Stimulated activated CD8-positive, alpha-beta memory T cell treated with anti-CD3 and anti-CD28 coated beads, Interleukin-15, amount 100 ng/mL, for 48 hours (primary cell): ENCODE measurements around the gene MUCL3.
"Not testable (repeated sequence)": the region's sequence is repeated elsewhere in the genome, so short reads cannot be mapped to it uniquely, and the experiment has no call there.

Source experiments
- DNase-seq, 2 donors: peaks; one replicate each; pipeline ENCODE4 v3.0.0-alpha.2; 2020; ENCODE audit warnings: low read depth in 2 of 2

The MUCL3 gene

GRCh38 chr6:30940361-30940986, at the start of gene MUCL3:
Gene MUCL3, plus strand, starts transcription at chr6:30940973. Its CDS starts 27 bp downstream, at chr6:30941000.
- no peak for DNase-seq

- DNase-seq, result no peak
These were observed 49.4 kb upstream of the MUCL3 start for GRCh38 chr6:30891450-30891723.

- DNase-seq, result no peak
These were observed 48.8 kb upstream of the MUCL3 start for GRCh38 chr6:30891816-30892538.

- DNase-seq, result no peak
These were observed 47.7 kb upstream of the MUCL3 start for GRCh38 chr6:30893001-30893591.

GRCh38 chr6:30893666-30894065, 47.1 kb upstream of the MUCL3 start:
- no peak for DNase-seq

- DNase-seq, result no peak
These were observed 46.4 kb upstream of the MUCL3 start for GRCh38 chr6:30894381-30894780.

GRCh38 chr6:30894935-30895334, 45.8 kb upstream of the MUCL3 start:
- no peak for DNase-seq

GRCh38 chr6:30895343-30895742, 45.4 kb upstream of the MUCL3 start:
- DNase-seq, result no peak

GRCh38 chr6:30896541-30896940, 44.2 kb upstream of the MUCL3 start:
- DNase-seq, result no peak

GRCh38 chr6:30897882-30898281, 42.9 kb upstream of the MUCL3 start:
- DNase-seq, result no peak

GRCh38 chr6:30898750-30899360, 41.9 kb upstream of the MUCL3 start:
- no peak for DNase-seq

- no peak for DNase-seq
These were observed 39.8 kb upstream of the MUCL3 start for GRCh38 chr6:30900863-30901417.

GRCh38 chr6:30901436-30901835, 39.3 kb upstream of the MUCL3 start:
- DNase-seq, result no peak

- not testable (repeated sequence) for DNase-seq
These were observed 38.6 kb upstream of the MUCL3 start for GRCh38 chr6:30902196-30902595.

GRCh38 chr6:30902709-30903108, 38.1 kb upstream of the MUCL3 start:
- no peak for DNase-seq

- no peak for DNase-seq
These were observed 37.5 kb upstream of the MUCL3 start for GRCh38 chr6:30903236-30903635.

- DNase-seq, result not testable (repeated sequence)
These were observed 33.4 kb upstream of the MUCL3 start for GRCh38 chr6:30907290-30907757.

GRCh38 chr6:30907758-30908591, 32.8 kb upstream of the MUCL3 start, which contains the start of gene GTF2H4:
Gene GTF2H4, plus strand, starts transcription at chr6:30908207.
- DNase-seq, result peak; percentile 92 to 93

- no peak for DNase-seq
These were observed 32.1 kb upstream of the MUCL3 start for GRCh38 chr6:30908700-30909099.

- DNase-seq, result not testable (repeated sequence)
These were observed 30.3 kb upstream of the MUCL3 start for GRCh38 chr6:30910473-30910872.

GRCh38 chr6:30912746-30913520, 27.8 kb upstream of the MUCL3 start:
- no peak for DNase-seq
